ENCODE results near the gene SHANK2.

SHANK2 gene

DNA sequence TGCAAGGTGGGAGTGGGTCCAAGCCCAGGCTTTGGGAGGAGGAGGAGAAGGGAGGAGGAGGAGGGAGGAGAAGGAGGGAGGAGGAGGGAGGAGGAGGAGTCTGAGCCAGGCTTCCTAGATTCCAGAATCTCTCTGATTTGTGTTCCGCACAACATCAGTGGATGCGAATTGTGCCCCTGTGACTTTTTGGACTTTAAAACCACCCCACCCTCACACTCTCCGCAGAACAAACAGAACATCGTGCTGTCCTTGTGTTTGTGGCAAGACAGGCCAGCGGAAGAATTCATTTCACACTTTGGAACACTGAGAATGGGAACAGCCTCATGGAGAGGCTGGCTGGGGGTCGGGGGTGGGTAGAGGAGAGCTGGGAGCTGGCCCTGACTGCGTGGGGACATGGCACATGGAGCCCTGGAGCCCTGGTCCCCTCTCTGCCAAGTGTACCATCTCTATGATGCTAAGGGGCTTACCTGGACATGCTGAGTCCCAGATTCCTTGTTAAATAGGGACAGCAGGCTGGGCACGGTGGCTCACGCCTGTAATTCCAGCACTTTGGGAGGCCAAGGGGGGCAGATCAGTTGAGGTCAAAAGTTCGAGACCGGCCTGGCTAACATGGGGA is 16.4 kb upstream of the SHANK2 start:
- no peak for DNase-seq

DNA sequence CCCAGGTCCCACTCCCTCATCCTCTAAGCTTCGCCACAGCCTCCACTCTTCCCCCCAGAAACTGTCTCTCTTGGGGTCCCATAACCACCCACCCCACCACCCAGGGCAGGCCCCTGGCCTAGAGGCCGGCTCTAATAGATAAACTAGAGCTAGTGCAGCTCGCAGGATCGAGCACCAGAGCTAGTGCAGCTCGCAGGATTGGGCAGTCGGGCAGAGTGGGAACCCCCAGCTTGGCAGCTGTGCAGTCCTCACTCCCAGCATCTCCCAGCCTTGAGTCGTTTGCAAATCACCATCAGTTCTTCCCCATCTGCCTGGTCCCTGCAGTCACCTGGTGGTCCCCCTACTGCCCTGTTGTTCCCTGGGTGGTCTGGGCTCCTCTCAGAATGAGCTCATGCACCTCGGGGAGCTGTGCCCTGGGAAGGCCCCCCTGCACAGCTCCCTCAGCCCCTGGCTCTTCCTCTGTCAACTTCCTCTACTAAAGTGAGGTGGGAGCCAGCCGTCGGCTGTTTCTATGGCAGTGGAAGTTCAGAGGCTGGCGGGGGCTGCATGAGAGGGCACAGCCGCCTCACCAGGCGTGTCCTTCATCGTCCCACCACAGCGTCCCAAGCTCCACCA is 15.5 kb upstream of the SHANK2 start:
- no peak for DNase-seq

DNA sequence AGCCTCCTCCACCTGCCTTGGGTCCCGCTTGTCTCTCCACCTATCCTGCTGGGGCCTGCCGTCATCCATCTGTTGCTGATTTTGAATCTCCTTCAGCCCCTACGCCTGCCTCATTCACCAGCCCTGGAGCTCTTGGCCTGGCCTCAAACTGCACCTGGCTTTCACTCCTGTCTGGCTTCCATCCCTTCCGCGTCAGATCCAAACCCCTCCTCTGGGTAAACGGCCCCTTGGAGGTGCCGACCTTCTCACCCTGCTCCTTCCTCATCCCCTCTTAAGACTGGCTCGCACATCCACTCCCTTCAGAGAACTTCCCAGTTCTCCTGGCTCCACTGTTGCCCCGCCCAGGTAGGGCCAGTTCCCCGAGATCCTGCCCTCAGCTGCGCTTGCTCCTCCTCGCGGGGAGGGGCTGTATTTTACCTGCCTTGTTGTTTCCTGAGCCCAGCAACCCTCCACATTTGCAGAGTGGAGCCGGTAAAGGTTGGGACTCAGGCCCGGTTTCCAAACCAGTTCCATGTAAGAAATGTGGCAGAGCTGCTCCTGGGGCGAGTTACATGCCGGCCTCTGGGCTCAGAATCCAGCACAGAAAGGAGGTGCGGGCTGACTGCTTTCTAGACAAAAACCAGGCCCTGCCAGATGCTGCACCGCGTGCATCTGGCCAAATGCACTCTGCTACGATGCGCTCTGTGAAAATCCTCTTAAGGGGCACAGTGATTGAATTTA is 13.9 kb upstream of the SHANK2 start:
- DNase-seq, result no peak

DNA sequence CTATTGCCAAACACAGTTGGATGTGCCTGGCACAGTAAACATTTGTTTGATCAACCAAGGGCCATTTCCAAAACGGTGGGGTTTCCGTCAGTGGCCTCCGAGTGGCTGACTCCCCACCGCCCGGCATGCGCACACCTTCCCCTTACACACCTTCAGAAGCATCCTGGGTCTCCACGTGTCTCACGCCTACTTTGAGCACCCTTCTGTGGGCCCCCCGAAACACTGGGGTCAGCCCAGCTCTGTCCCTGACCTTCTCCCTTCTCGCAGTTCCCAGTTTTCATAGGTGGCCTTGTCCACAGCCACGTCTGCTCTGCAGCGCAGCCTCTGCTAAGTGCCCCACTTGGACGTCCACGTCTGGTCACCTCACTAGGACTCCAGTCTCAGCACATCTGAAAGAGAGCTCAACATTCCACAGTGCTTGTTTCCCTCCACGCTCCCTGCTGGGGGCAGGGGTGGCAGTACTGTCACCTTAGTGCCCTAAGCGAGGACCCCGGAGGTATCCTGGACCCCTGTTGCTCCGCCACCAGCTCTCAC is 13.2 kb upstream of the SHANK2 start:
- DNase-seq, result no peak

DNA sequence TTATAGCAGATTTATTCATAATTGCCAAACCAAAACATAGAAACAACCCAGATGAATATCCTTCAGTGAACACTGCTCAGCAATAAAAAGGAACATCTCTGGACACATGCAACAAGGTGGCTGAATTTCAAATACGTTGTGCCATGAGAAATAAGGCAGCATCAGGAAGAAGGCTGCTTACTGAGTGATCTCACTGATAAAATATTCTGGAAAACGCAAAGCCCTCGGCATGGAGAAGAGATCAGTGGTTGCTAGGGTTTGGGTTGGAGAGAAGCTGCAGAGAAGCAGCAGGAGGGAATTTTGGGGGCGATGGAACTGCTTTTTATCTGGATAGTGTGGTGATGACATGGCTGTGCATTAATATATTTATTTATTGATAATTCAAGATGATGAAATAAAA is 11.0 kb upstream of the SHANK2 start:
- no peak for DNase-seq

DNA sequence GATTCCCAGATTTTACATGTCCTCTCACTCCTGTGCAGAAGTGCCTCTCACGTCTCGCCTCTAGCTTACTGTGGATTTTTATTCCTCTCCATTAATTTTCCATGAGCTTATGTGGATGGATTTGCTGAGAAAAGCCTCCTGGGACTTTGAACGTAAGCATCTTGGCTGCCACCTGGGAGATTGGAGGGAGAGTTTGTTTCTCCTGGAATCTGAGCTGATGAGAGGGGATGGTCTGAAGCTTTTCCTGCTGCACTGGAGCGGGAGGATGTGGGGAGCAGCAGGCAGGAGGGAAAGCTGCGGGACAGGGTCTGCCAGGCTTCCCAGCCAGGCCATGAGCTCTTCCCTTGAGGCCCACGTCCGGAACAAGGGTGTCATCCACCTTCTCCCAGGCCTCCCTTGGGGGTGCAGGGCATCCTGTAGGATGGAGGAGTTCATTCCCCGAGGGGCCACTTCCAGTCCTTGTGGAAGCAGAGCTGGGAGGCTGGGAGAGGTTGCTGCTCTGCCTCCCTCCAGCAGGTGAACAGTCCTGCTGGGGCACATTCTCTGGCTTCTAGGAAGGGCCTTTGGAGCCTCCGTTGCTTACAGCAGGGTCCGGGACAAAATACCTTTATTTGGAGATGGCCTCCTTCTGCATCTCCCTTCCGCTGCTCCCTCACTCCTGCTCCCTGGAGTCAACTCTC is 3.6 kb upstream of the SHANK2 start:
- DNase-seq, result no peak

DNA sequence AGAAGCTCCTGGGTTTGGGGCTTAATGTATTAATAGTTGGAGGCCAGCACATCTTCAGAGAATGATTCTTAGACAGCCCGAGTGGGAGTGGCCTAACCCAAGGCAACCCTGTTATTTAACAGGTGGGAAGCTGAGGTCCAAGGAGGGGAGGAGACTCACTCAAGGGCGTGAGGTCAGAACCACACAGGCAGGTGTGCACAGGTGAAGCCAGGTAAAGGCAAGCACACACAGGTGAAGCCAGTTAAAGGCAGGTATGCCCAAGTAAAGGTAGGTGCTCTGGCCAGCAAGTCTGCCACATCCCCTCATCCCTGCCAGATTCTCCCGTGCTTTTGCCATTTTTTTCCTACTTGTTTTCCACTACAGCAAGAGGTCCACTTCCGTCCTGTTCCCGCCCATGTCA is 2.9 kb upstream of the SHANK2 start:
- DNase-seq, result no peak

DNA sequence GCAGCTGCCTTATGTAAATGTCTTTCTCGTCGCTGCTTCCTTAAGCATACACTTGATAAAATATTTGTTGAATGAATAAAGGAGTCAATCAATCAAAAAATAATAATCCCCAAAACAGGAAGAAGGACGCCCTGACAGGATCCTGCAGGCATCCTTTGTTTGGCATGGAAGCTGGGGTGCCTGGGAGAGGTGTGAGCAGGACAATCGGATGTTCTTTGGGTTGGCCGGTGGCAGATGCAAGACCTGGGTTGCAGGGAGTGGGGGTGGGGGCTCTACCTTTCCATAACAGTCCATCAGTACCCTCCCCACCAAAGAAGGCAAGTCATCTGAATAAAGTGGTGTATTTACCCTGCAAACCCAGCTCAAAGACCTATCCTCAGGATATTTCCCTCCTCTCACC is 1.4 kb upstream of the SHANK2 start:
- DNase-seq, result no peak

DNA sequence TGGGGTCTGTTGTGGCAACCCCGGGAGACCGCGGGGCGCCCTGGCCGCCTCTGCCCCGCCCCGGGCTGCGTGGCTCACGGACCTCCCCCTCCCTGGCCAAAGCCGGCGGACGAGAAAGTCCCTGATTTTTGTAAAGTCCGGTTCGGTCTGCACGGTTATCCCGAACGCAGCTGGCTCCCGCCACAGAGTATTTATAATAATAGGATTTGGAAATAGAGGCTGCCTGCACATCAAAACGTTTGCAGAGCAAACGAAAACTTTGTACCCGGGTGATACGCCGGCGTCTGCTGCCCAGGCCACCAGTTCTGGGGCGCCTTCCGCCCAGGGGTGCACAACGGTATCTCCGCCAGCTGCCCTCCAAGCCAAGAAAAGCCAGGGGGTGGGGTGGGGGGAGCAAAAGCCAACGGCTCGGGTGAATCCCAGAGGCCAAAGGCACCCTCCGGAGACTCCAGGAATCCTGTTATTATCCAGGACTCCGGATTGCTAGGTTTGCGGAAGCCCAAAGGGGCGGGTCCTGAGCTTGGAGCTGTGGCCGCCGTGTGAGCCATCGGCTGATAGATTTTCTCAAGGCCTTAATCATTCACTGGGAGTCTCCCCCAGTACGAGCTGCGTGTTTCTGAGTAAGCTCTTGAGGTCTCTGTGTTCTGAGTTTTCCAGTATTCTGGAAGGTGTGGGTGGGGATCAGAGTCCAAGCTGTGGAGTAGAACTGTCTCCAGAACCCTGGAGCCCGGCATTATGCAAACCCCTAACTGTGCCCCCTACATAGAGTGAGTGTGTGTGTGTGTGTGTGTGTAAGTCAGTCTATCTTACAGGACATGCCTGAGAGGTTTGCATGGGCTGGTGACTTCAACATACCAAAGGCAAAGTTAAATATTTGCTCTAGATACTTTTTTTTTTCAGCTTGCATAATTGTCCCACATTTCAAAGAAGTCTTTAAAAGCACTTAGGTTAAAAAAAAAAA is 673 bp upstream of the SHANK2 start:
- no peak for DNase-seq

DNA sequence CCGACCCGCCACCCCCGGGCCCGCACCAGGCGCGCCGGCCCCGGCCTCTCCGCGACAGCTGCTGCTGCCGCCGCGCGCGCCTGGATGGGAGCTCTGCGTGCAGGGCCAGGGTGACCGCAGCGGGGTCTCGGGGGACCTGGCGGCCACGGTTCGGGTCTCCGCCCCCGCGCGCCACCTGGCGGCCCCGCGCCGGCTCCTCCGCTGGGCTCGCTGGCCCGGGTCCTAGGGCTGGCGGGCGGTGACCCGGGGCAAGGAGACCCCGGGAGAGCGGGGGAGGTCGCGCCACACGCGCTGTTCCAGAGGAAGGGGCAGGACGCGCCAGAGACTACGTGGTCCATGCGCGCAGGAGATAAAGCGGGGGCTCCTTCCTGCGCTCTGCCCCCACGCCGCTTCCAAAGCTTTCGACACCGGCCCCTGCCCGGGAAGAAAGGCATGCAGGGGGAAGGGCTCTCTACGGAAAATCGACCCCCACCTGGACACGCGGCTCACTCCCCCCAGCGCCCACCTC is 562 bp downstream of the SHANK2 start:
- DNase-seq, result no peak

DNA sequence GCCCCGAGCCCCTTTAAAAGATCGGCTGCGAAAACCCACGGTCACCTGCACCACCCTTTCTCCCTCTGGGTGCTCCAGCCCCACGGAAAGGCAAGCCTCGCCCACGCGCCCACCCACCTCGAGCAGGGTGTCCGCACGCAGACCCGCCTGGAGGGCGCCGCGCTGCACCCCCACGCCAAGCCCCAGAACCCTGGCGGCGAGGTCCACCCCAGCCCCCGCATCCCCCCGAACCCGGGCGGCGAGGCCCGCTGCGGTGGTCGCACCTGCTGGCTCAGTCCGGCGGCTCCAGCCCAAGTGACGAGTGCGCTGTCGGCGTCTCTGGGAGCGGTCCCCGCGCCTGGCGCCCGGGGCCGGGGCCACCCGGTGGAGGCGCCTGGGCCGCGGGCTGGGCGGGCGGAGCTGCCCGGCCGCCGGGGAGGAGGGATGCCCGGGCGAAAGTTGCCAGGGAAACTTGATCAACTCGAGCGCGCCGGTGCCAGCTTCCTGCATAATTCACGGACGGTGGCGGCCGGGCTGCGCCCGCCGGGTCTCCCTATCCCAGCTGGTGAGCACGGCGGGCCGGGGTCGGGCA is 1.1 kb downstream of the SHANK2 start:
- no peak for DNase-seq

DNA sequence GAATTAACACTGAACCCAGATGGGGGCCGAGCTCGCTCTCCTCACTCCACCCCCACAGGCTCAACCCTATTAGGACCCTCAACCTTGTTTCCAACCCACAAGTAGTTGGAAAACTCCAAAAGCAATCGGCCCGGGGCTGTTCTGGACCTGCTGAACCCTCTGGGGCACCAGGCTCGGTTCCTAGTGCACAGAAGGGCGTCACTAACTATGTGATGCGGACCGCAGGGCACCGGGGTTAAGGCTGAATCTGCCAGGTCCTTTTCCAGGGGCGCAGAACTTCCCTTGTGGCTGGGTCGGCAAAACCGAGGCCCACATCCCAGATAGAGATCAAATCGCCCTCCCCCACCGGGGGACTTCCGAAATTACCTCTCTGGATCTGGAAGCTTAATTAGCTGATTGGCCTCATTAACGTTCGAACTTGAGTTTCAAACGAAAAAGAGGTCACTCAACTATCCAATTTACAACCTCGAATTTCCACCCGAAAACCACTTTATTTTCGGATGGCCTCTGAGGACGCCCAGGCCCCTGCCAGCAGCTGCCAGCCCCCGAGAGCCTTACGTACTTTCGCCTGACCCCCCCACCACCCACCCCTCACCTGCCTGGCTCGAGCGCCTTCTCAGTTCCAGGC is 1.7 kb downstream of the SHANK2 start:
- DNase-seq, result no peak

DNA sequence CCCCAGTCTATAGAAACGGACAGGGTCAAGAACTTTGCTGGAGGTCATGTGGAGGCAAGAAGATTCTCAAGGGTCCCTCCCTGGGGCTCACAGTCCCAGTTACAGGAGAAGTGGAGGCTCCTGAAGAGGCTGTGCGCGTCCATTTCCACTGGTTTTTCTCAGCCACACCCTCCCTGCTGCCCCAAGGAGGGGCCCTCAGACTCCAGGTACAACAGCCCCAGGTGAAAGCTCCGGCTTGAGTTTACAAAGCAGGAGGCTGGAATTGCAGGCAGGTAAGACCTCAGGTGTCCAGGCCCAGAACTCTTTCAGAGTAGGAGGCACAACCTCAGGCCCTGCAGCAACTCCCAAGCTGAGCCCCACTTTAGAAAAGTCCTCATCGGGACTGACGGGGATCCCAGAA is 3.1 kb downstream of the SHANK2 start:
- no peak for DNase-seq

DNA sequence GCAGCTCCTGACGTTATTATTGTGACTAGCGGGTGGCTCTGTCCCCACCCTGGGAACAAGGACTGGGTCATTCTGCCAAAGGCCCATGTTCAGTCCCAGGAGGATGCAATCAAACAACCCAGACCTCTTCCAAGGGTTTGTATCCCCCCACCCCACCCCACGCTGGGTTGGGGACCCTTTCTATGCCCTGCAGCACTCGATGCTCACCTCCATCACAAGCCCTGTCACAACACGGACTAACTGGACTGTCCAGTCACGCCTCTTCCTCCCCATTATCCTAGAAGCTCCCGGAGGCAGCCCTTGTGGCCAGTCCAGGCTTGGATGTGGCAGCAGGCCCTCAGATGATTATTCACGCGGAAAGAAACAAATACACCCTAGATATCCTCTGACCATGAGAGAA is 3.7 kb downstream of the SHANK2 start:
- no peak for DNase-seq

DNA sequence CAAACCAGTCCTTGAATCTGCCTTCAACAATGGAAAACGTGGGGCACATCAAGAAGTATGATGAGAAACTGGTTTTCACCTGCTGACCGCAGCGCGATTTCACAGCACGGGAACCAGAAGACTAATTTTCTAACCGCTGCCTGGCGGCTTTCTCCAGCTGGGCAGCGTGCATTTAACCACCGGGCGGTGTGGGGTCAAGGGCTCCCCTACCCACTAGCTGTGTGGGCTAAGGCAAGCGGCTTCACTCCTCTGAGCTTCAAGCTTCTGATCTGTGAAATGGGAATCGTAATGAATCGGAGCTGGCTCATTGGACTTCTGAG is 4.2 kb downstream of the SHANK2 start:
- no peak for DNase-seq

DNA sequence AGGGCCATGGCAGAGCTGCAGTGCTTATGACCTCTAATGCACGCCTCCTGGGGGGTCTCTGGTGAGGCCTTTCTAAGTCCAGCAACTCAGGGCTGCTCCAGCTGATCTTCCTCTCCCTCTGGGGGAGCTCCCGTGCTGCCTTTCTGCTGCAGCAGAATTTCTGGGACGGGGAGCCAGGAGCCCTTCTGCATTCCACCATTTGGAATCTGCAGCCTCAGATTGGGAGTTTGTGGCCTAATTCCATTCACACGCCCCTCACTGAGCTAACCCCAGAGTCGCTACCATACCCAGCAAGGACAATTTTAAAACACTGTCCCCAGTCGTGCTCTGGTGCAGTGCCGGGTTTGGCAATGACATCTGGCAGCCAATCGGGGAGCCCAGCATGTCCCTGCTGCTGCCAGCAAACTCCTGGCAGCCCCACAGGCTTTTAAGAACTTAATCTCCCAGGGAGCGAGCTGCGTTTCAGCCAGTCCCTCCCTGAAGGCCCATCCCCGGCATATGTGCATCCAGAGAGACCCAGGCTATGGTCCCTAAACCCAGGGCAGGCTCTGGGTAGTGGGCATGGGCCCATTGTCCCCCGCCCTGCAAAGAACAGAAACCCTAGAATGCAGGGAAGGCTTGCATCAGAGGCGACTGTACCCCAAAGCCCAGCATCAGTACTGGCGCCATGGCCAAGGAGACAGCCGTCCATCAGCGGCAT is 4.7 kb downstream of the SHANK2 start:
- DNase-seq, result no peak

DNA sequence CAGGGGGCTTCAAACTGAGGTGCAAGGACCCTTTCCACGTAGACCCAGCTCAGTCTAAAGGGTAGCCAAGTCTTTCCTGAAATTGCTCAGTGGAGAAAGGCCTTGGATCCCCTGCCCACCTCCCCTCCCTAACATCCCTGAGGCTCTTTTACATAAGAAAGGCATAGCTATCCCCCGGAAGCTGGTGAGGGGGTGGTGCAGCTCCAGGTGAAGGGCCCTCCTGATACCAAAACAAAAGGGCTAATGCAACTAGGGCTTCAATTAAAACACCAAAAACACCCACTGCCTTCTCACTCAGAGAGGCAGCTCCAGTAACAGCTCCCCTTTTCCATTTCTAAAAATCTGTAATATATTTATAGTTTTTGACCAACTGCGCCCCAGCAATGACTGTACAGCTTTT is 5.8 kb downstream of the SHANK2 start:
- no peak for DNase-seq

DNA sequence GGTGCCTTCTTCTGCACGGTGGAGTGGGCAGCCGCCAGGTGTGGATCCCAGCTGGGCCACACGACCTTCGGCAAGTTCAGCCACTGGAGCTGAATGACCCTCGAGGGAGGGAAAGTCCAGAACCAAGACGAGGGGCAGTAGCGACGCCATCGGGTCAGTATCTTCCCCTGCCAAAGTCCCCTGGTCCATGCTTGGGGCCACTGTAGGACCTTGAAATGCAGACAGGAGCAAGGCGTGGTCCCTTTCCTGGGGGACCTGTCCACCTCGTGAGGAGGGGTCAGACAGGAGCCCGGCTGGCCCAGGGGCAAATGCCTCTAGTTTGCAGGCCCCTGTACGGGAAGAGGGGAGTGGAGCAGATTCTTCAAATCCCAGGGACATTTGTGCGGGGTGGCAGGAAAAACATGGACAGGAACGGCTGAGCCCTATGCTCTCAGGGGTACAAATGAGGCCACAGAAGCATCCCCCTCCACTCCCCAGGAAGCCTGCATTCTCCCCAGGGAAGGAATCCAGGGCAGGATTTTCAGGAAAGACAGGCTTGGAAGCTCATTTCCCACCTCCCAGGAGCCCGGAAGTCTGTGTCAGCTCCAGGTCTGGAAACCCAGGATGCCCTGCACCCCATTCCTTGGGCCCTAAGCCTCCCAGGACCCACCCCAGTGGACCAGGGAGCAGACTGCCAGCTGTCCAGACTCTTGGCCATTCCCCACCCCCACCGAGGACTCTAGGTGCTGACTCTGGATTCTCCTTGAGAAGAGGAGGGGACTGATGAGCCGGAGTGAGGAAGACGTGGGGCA is 6.6 kb downstream of the SHANK2 start:
- no peak for DNase-seq

DNA sequence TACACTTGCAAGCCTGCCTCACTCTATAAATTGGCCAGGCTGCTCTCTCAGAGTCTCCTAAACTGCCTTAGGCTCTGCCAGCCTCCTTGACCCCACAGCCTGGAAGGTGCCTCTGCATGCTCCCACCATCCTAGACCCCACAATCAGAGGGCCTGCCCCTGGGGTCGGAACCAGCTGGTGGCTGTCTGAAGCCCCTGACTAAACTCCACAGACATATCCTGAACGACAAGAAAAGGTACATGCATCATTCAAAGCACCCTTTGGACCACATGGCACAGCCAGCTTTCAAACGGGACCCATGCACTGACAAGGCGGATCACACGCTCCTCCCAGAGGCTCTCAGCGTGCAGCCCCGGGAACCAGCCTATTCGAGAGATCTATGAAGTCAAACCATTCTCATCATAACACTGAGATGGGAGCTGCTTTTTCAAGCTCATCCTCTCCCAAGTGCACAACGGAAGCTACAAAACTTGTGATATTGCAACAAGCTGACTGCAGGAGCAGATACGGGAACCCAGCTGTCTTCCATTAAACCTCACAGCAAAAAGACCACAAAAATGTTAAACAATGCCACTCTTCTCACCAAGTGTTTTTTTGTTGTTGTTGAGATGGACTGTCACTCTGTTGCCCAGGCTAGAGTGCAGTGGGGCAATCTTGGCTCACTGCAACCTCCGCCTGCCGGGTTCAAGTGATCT is 8.1 kb downstream of the SHANK2 start:
- no peak for DNase-seq

DNA sequence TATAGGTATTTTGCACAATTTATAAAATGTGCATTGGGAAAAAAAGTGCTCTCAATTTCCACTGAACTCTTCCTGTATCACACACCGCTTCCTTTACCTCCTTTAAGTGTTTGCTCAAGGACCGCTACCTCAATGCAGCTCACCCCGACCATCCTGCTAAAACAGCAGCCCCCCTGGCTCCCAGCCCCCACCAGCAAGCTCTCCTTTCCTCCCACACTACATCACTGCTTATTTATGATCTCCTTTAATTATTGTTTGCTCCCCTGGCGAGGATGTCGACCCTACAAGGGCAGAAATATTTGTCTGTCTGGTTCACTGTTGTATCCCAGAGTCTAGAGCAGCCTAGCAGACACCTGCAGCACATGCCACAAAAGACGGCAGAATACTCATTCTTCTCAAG is 10.0 kb downstream of the SHANK2 start:
- DNase-seq, result no peak

All from NK-92 treated with Interleukin-12 subunit alpha and Interleukin-12 subunit beta, amount 100 ng/mL, for 24 hours (cell line).